HCEC 1CT (cell line): ENCODE results near the gene KDM1B.
"Not testable (repeated sequence)": the region's sequence is repeated elsewhere in the genome, so short reads cannot be mapped to it uniquely, and the experiment has no call there.

ENCODE experiments used
- DNase-seq: peaks from one replicate; pipeline ENCODE4 v3.0.0-alpha.2; 2017

KDM1B gene

GRCh38 chr6:18203786-18204185, 48.6 kb downstream of the KDM1B start:
- no peak for DNase-seq

GRCh38 chr6:18204691-18205090, 49.5 kb downstream of the KDM1B start:
- DNase-seq = no peak

- DNase-seq = no peak
Observed at GRCh38 chr6:18206591-18206990, 51.4 kb downstream of the KDM1B start.

GRCh38 chr6:18207438-18207837, 52.2 kb downstream of the KDM1B start:
- DNase-seq = no peak

GRCh38 chr6:18207949-18208348, 52.7 kb downstream of the KDM1B start:
- no peak for DNase-seq

GRCh38 chr6:18208778-18209177, 53.6 kb downstream of the KDM1B start:
- not testable (repeated sequence) for DNase-seq

GRCh38 chr6:18209539-18210197, 54.4 kb downstream of the KDM1B start:
- no peak for DNase-seq

GRCh38 chr6:18210707-18211106, 55.5 kb downstream of the KDM1B start:
- DNase-seq = no peak

- no peak for DNase-seq
Observed at GRCh38 chr6:18211338-18211737, 56.1 kb downstream of the KDM1B start.

GRCh38 chr6:18212231-18212630, 57.0 kb downstream of the KDM1B start:
- DNase-seq = no peak

GRCh38 chr6:18213439-18213838, 58.2 kb downstream of the KDM1B start:
- no peak for DNase-seq

- no peak for DNase-seq
Observed at GRCh38 chr6:18214003-18214402, 58.8 kb downstream of the KDM1B start.

- DNase-seq = no peak
Observed at GRCh38 chr6:18215436-18215835, 60.2 kb downstream of the KDM1B start.

GRCh38 chr6:18216411-18216810, 61.2 kb downstream of the KDM1B start:
- no peak for DNase-seq

GRCh38 chr6:18218233-18218632, 63.0 kb downstream of the KDM1B start:
- no peak for DNase-seq

GRCh38 chr6:18219591-18219990, 64.4 kb downstream of the KDM1B start:
- no peak for DNase-seq

GRCh38 chr6:18221288-18221615, 66.0 kb downstream of the KDM1B start:
- DNase-seq = no peak

GRCh38 chr6:18226451-18227105, 71.4 kb downstream of the KDM1B start:
- DNase-seq = not testable (repeated sequence)

- DNase-seq = not testable (repeated sequence)
Observed at GRCh38 chr6:18227166-18227565, 71.9 kb downstream of the KDM1B start.

GRCh38 chr6:18228590-18228989, 73.4 kb downstream of the KDM1B start:
- not testable (repeated sequence) for DNase-seq

- not testable (repeated sequence) for DNase-seq
Observed at GRCh38 chr6:18231856-18232255, 76.6 kb downstream of the KDM1B start.

- DNase-seq = not testable (repeated sequence)
Observed at GRCh38 chr6:18233770-18234169, 78.5 kb downstream of the KDM1B start.

GRCh38 chr6:18234564-18234963, 79.3 kb downstream of the KDM1B start:
- DNase-seq = no peak

- no peak for DNase-seq
Observed at GRCh38 chr6:18235524-18235923, 80.3 kb downstream of the KDM1B start.

- DNase-seq = no peak
Observed at GRCh38 chr6:18237167-18237566, 81.9 kb downstream of the KDM1B start.
